ENCODE measurements around the gene ZNF532.

GRCh38 chr18:58868440-58868839 lies 3.8 kb downstream of the ZNF532 start:
- no peak for TF ChIP-seq CTCF (IDR thresholded peaks at IDR 0.05)
- no peak for TF ChIP-seq POLR2AphosphoS5 (IDR thresholded peaks at IDR 0.05; ENCODE audit: low read depth, low read length)
- no peak for TF ChIP-seq TCF7L2 (IDR thresholded peaks at IDR 0.05; ENCODE audit: low read depth, low read length)
